Measurements from ENCODE around the gene KLHDC2.
A peak's percentile ranks its signal among the peaks of the same experiment; 100 is the strongest.
"Not testable (repeated sequence)": the region's sequence is repeated elsewhere in the genome, so short reads cannot be mapped to it uniquely, and the experiment has no call there.

KLHDC2 gene, protein sequence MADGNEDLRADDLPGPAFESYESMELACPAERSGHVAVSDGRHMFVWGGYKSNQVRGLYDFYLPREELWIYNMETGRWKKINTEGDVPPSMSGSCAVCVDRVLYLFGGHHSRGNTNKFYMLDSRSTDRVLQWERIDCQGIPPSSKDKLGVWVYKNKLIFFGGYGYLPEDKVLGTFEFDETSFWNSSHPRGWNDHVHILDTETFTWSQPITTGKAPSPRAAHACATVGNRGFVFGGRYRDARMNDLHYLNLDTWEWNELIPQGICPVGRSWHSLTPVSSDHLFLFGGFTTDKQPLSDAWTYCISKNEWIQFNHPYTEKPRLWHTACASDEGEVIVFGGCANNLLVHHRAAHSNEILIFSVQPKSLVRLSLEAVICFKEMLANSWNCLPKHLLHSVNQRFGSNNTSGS

DNA sequence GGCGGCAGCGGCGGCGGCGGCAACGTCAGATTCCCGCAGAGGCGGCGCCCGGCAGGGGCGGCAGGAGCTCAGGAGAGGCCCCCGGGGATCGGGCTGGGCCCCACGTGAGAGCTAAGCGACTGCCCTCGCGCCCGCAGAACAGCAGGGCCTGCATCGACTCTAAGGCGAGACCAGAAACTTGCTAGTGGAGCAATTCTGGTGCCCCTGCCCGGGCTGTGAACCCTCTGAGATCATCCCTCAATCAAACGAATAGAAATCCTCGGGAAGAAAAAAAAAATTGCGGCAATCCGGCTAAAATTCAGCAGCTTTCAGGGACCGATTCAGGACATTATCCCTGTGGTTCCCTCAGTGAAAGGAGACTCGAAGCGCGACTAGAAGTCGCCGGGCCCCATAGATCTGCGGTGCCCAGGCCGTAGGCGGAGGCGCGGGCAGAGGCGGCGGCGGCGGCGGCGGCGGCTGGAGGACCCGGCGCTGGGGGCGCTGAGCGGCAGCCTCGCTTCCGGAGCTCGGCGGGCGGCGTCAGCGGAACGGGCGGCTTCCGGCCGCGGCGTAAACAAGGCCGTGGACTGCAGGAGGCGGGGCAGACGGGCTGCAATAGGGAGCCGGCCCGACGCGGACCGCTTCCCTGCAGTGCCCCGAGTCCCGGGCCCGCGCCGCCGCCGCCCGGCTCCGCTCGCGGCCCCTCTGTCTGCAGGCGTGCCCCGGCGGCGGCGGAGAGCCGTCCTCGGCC is at the start of gene KLHDC2:
TSS of gene KLHDC2 (plus strand) at position 583 of the 730 bp plus-strand sequence. CDS start 316 bp downstream, outside the sequence.
- DNase-seq (ENCODE audit: low read depth in 2 of 2, low spot score in 1 of 2): peak; percentile 66 to 79

DNA sequence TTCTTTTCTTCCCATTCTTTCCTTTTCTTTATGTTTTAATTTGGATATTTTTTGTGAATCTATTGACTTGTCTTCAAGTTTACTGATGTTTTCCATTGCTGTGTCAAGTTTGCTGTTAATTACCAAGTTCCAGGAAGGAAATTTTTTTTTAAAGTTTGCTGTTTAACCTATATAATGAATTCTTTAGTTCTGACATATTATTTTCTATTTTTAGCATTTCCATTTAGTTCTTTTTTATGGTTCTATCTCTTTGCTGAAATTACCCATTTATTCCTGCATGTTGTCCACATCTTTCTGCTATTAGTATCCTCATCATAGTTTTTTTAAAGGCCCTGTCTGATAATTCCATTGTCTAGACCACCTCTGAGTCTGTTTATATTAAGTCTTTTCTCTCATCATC is 47.2 kb upstream of the KLHDC2 start:
- no peak for DNase-seq (ENCODE audit: low read depth in 2 of 2, low spot score in 1 of 2)

DNA sequence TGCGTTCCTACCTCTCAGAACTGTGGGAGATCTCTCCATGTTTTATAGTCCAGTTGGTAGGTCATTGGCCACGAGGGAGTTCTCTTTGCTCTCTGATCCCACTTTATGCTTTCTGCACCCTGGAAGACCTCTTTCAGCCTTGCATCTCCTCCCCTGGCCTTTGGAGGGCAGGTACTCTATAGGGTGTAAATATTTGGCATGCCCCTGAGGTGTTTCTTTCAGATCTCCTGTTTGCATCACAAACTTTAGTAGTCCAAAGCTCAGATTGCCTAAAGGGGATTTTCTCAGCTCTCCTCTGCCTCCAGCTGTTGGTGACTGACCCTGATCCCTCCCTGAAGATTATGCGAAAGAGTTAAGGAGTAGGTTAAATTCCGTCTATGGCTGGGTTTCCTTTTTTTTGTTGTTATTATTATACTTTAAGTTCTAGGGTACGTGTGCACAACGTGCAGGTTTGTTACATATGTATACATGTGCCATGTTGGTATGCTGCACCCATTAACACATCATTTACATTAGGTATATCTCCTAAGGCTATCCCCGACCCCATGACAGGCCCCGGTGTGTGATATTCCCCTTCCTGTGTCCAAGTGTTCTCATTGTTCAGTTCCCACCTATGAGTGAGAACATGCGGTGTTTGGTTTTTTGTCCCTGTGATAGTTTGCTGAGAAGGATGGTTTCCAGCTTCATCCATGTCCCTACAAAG is 46.1 kb upstream of the KLHDC2 start:
- not testable (repeated sequence) for DNase-seq (ENCODE audit: low read depth in 2 of 2, low spot score in 1 of 2)

DNA sequence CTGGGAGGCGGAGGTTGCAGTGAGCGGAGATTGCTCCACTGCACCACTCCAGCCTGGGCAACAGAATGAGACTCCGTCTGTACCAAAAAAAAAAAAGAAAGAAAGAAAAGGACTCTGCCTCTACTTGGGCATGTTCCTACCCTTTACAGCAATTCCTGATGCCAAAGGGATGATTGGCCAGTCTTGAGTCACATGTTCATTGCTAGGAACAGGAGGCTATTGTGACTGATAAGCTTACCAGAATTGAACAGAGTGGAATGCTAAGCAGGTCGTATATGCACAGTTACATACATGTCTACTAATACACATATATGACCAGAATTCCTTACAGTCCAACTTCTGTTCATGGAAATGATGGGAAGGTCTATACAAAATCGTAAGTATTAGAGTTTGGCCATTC is 40.8 kb upstream of the KLHDC2 start:
- no peak for DNase-seq (ENCODE audit: low read depth in 2 of 2, low spot score in 1 of 2)

DNA sequence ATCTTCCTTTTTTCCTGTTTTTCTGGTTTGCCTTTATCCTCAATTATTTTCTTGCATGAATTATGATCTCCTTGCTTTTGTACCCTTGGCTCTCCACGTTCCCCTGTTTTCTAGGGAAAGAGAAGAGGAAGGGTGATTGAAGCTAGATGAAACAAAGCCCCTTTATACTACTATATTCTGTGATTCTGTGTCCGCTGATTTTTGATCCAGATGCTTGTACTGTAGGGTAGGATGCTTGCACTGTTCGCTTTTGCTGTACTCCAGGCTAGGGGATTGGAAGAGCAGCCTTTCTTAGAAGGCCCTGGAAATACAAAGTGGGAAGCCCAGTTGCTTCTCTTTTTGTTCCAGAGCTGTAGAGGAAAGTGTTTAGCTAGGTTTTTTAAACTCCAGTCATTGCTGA is 35.1 kb upstream of the KLHDC2 start:
- DNase-seq (ENCODE audit: low read depth in 2 of 2, low spot score in 1 of 2): no peak

DNA sequence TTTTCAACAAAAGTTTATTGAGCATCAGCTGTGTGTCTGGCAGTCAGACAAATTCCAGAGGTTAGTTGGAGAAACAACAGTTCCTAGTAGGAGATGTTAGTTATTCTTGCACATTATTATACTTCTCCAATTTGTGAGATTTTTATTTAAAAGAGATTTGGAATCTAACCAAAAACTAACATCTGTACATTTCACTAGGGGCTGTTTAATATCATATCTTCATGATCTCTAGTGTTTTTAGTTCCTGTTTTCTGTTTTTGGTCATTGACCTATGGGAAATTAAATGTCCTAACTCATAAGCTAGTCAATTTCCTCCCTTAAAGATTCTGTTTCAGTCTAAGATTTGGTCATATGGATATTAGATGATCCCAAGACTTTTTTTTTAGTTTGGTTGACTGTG is 34.1 kb upstream of the KLHDC2 start:
- DNase-seq (ENCODE audit: low read depth in 2 of 2, low spot score in 1 of 2): no peak

DNA sequence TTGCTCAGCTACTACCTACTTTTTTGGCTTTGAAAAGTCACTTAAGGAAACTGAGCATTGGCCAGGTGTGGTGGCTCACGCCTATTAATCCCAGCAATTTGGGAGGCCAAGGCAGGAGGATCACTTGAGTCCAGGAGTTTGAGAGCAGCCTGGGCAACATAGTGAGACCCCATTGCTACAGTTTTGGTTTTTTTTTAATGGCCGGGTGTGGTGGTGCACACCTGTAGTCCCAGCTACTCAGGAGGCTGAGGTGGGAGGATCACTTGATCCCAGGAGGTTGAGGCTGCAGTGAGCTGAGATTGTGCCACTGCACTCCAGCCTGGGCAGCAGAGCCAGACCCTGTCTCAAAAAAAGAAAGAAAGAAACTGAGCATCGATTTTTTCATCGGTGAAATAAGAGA is 32.3 kb upstream of the KLHDC2 start:
- DNase-seq (ENCODE audit: low read depth in 2 of 2, low spot score in 1 of 2): not testable (repeated sequence)

DNA sequence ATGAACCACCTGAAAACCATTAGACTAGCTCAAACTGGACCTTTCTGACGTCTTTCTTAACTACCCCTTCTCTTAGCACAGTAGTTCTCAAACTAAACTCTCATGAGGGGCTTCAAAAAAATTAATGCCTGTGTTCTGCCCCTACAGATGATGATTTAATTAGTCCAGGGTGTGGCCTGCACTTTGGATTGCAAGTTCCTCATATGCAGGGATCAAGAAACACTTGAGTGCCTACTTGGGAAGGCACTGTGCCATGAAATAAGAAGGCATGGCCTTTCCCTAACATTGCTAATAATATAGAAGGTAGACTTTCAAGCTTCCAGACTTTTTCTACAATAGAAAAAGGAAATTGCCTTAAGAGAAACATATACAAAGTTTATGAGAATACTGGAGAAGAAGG is 22.8 kb upstream of the KLHDC2 start:
- no peak for DNase-seq (ENCODE audit: low read depth in 2 of 2, low spot score in 1 of 2)

DNA sequence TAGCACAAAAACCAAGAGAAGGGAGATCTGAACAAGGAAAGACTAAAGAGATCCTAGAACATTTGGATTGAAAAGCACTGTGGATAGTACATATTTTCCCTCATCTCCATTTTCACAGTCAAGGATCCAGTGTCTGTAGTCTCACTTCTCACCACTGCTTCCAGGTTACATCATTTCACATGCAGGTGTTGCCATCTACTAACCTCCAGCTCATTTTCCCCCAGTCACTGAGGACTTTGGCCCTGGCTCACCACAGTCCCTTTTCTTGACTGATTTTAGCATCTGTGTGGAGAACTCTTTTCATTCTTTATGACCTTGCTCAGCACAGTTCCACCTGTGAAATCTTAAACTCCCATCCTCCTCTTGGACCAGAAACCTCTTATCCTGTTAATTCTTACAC is 21.5 kb upstream of the KLHDC2 start:
- not testable (repeated sequence) for DNase-seq (ENCODE audit: low read depth in 2 of 2, low spot score in 1 of 2)

DNA sequence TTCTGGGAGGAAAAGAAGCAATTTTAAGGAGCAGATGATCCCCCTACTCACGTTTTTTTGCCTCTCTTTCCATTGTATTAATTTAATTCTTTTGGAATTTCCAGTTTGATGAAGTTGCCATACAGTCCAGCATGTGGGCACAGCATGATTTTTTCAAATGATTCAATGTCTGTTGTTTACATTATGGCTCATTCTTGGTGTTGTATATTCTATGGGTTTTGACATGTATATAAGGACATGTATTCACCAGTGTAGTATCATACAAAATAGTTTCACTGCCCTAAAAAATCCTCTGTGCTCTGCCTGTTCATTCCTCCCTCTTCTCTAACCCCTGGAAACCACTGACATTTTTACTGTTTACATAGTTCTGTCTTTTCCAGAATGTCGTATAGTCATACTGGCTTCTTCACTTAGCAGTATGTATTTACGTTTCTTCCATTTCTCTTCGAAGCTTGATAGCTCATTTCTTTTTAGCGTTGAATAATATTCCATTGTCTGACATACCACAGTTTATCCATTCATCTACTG is 13.3 kb upstream of the KLHDC2 start:
- DNase-seq (ENCODE audit: low read depth in 2 of 2, low spot score in 1 of 2): no peak

DNA sequence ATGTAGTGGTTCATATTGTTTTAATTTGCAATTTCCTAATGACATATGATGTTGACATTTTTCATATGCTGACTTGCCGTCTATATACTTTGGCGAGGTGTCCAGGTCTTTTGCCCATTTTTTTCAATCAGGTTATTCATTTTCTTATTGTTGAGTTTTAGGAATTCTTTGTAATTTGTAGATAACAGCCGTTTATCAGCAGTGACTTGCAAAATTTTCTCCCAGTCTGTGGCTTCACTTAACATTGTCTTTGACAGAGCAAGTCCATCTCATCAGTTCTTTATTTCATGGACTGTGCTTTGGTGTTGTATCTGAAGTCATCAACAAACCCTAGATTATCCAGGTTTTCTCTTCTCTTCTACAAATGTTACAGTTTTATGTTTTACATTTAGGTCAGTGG is 12.6 kb upstream of the KLHDC2 start:
- no peak for DNase-seq (ENCODE audit: low read depth in 2 of 2, low spot score in 1 of 2)

DNA sequence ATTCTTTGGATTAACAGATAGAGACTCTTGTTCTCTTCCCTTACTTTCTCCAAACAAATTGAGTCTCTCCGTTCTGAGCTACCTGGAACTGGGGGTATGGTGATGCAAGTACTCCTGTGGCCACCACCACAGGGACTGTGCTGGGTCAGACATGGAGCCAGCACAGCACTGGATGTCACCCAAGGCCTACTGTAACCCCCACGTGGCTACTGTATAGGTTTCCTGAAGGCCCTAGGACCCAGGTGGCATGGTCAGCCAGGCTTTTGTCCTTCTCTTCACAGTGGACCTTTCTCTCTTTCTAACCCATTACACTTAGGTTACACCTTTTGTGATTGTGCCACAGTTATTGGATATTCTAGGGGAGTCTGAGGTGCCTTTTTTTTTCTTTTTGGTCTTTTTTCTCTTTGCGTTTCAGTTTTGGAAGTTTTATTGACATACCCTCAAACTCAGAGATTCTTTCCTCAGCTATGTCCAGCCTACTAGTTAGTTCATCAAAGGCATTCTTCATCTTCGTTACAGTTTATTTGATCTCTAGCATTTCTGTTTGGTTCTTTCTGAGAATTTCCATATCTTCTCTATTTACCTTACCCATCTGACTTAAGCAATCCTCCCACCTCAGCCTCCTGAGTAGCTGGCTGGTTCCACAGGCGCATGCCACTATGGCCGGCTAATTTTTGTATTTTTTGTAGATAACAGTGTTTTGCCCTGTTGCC is 6.0 kb upstream of the KLHDC2 start:
- no peak for DNase-seq (ENCODE audit: low read depth in 2 of 2, low spot score in 1 of 2)

DNA sequence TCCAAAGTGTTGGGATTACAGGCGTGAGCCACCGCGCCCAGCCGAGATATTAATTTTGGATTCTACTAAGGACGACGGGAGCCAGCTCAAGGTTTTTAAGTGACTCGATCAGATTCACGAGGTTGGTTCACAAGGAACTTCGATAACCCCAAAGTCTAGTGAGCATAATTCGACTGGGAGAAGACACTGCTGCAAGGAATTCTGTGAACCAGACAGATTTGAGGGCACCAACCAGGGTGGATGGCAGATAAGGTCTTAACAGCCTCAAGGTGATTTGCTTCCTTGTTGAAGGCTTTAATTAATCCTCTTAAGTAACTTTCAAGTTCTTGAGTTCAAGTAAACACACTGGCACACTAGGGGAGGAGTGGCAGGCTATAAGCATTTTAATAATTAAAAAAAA is 1.1 kb upstream of the KLHDC2 start:
- DNase-seq (ENCODE audit: low read depth in 2 of 2, low spot score in 1 of 2): no peak

DNA sequence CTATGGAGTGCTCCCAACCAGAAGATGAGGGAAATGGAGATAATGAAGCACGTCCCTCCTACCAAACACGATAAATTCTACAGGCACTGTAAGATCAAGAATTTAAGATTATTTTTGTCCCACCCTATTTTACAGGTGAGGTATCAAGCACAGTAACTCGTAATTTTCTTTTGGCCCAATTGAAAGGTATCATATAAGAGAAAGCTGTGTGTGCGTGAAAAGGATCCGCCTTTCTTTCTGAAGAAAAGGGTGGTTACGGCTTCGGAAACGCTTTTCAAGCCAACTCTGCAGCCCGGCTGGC is 733 bp upstream of the KLHDC2 start:
- no peak for DNase-seq (ENCODE audit: low read depth in 2 of 2, low spot score in 1 of 2)

DNA sequence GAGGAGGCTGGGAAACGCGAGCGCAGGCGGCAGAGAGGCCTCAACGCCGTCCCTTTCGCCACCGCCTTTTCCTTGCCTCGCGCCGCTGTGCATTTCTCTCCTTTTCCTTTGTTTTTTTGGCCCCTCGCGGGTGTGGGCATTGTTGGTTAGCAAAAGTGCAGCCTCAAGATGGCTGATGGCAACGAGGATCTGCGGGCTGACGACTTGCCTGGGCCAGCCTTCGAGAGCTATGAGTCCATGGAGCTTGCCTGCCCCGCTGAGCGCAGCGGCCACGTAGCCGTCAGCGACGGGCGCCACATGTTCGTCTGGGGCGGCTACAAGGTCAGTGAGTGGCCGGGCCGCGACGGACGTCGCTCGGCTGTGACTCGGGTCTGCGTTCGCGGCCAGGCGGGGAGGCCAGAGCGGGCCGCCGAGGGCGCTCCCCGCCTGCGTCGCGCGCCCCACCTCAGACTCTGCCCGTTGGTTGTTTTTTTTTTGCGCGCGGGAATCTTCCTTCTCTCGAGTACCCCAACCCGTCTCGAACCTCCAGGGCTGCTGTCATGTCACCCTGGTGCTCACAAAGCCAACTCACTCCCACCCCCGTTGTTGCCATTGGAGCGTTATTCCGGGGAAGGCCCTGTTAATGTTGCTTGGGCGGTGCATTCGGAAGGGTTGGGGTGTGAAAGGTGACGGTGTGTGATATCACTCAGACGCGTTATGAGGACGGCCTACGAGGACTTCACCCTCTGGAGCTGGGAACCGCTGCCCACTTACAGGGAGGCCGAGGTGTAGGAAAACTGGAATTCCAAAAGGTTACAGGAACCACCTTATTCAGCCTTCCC is 558 bp downstream of the KLHDC2 start:
- DNase-seq (ENCODE audit: low read depth in 2 of 2, low spot score in 1 of 2): peak; percentile 28 to 48

DNA sequence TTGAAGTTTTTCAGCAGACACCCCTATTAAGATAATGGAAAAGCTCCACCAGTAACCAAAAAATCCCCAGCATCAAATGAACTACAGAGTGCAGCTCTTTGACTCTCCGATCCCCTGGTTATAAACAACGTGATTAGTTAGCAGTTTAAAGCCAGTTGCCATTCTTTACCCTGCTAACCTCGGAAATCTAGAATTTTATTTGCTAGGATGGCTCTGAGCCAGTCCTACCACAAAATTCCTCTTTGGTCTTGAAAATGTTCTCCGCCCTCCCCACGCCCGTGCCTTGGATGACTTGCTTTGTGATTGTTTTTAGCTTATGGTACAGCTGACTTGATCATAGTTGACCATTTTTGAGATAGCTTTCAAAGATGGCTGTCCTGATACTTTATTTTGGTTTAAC is 1.2 kb downstream of the KLHDC2 start:
- DNase-seq (ENCODE audit: low read depth in 2 of 2, low spot score in 1 of 2): no peak

DNA sequence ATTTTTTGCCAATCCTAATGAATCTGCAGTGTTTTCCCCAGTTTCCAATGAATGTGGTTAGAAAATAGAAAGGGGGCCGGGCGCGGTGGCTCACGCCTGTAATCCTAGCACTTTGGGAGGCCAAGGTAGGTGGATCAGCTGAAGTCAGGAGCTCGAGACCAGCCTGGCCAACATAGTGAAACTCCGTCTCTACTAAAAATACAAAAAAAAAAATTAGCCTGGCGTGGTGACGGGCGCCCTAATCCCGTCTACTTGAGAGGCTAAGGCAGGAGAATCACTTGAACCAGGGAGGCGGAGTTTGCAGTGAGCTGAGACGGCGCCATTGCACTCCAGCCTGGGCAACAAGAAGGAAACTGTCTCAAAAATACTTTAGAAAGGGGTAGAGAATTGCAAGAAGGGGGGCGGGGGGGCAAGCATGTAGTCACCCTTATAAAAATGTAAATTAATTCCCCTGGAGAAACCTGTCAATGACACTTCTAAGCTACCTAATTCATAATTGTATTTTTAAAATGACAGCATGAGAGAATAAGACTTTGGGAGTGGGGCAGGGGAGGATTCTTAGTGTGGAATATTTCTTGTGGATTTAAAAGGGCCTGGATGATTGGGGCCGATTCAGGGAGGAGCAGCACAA is 1.7 kb downstream of the KLHDC2 start:
- no peak for DNase-seq (ENCODE audit: low read depth in 2 of 2, low spot score in 1 of 2)

DNA sequence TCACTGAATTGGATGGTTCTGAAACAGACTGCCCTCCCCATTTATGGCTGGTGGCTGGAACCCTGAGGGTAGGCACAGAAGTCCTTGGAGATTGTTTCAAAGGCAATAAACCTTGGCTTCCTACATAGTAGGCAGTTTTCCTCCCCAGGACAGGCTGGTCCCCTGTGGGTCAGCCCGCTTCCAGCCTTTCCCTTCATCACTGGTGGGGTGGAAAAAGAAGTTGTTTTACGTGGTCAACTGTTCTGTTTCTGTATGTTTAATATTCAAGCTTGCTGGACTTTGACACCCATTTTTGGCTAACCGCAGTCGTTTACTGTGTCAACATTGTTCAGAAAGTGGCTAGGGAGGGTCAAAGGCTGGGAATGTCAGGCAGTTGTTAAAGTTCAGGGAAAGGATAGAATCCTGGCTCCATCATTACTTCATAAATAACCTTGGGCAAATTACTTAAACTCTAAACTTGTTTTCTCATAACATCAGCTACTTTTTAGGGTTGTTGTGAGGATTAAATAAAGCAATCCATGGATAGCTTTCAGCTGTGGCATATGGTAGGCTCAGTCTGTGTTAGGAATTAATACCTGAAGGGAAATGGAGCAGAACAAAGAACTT is 2.4 kb downstream of the KLHDC2 start:
- DNase-seq (ENCODE audit: low read depth in 2 of 2, low spot score in 1 of 2): no peak

DNA sequence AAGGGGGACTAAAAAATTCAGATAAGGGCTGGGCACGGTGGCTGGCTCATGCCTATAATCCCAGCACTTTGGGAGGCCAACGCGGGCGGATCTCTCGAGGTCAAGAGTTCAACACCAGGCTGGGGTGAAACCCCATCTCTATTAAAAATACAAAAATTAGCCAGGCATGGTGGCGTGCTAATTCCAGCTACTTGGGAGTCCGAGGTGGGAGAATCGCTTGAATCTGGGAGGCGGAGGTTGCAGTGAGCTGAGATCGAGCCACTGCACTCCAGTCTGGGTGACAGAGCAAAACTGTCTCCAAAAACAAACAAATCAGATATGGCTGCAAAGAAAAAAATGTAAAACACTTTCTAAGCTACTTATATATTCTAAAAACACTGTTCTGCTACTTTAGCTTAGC is 3.7 kb downstream of the KLHDC2 start:
- DNase-seq (ENCODE audit: low read depth in 2 of 2, low spot score in 1 of 2): not testable (repeated sequence)

DNA sequence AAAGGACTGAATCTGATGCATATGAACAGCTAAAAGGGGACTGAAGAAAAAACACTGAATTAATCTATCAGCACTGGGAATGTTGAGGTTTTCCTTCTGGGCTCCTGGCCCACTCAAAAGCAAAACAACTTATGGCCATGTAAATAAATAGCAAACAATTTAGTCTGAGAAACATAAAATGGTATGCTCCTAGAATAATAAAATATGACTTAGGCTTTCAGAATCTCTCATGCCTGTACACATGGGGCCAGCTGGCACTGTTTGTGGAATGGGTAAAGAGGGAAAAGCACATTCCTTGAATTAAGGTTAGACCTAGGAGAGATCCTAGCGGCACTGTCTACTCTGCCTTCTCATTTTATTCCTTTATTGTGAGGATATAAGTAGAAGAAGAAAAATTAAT is 6.2 kb downstream of the KLHDC2 start:
- no peak for DNase-seq (ENCODE audit: low read depth in 2 of 2, low spot score in 1 of 2)

All from stimulated activated CD8-positive, alpha-beta memory T cell treated with anti-CD3 and anti-CD28 coated beads, Interleukin-4, amount 100 ng/mL, for 4 hours (primary cell).